Right lobe of liver (tissue), 4 donors: ENCODE results near the gene ARHGEF12.

Source experiments
- CTCF ChIP-seq, 4 donors: fragments of 200-600 bp in 3 of 4; fragments of 450-650 bp in 1 of 4; IDR thresholded peaks; one replicate each; pipeline versions ENCODE4 v1.5.1 to v1.8.0; 2016 to 2022; ENCODE audit warnings: antibody characterized with exemption in 4 of 4, mild to moderate bottlenecking in 2 of 4
- POLR2A ChIP-seq: fragments of 450-650 bp; IDR thresholded peaks from one replicate; pipeline ENCODE4 v1.6.1; 2017; ENCODE audit warnings: antibody characterized with exemption, mild to moderate bottlenecking
- donor health status: DM: no; HTN: no; CAD: no.
- donor health status: DM: no; HTN: no; CAD: no.
- donor health status: DM: no; HTN: yes; CAD: no.

DNA sequence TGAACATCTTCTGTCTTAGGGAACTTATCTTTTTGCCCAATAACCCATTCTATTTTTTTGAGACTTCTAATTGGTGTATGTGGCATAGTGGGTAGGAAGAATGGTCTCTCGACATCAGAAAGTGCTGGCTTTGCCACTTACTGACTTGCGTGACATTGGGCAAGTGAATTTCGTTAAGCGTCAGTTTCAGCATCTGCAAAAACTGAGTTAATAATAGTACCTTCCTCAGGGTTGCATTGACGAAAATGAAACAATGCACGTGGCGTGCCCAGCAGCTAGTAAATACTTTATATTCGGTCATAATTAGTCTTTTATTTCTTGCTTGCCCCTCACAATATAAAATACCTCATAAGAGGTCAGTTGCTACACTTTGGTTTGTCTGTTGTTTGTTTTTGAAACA is 162.9 kb downstream of the ARHGEF12 start:
- TF ChIP-seq CTCF (IDR thresholded peaks at IDR 0.05) (no peak), POLR2A (no peak)
